ENCODE measurements around the gene TRAK2. TPM values are rescaled to one million over a fixed set of nuclear protein-coding genes. Genes with fewer than 3 reads are reported as not detected.

The TRAK2 gene
- total and polyA plus RNA-seq, 2 donors (not counting 3 experiments of a cell fraction or from before 2014, with no cell fraction given): 9.7 to 35.7 TPM

DNA sequence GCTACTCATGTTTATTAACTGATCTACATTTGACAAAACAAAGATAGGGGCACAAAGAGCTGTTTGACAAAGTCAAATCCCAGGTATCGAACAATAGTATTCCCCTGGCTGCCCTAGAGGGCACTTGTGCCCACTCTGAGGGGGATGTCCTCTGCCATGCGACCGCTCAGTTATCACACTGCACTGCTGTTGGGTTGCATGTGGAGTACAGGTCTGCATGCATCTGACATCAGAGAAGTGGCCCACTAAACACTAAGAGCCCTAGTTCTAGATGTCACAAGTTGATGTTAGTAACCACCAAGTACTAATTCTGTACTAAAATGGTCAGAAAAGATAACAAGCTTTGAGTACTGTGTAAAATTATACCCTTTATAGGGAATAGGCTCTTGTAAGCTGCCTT, 74.0 kb downstream of the TRAK2 start:
- no peak overlapping the region for H2AFZ ChIP-seq (ENCODE audit: low read depth, low read length)
- no peak overlapping the region for H3K27ac ChIP-seq (ENCODE audit: insufficient read depth, low read depth, low read length)
- no peaks in the 10 kb centered on the region for H4K20me1 ChIP-seq (replicated peaks; ENCODE audit: control insufficient read depth, extremely low read depth, insufficient read depth, low read length)
- H3K9me3 ChIP-seq (replicated peaks; ENCODE audit: control insufficient read depth, insufficient read depth, low read length): no peaks in the 10 kb centered on the region
- no peak overlapping the region for H3K4me2 ChIP-seq (ENCODE audit: insufficient read depth, low read length)
- H3K36me3 ChIP-seq (ENCODE audit: control insufficient read depth in 2 of 2, extremely low read depth in 1 of 2, insufficient read depth in 2 of 2, low read length in 2 of 2): peaks cover 4 to 6% of the 10 kb centered on the region in 2 experiments
- intact Hi-C loops (cut with micrococcal nuclease) (no loop called here), dilution Hi-C loops (cut with MboI; ENCODE audit: extremely low pct_ligation_motif_present, low sequenced_read_pairs) (no loop called here)
- H3K4me3 ChIP-seq (replicated peaks in 1 of 3; ENCODE audit: insufficient read depth in 1 of 3, low read depth in 1 of 3, low read length in 3 of 3): no peak overlapping the region
- BruUV-seq (replicated peaks): no TSS peak
- FAIRE-seq: no peak
- CTCF ChIA-PET: interaction anchor here (0.7 to 2.1 kb wide), 3 partner anchors 13 to 74 kb away, joined by 3 to 11 read pairs (median 3); partner anchors contain the start of gene STRADB
- no peaks in the 10 kb centered on the region for H3K4me1 ChIP-seq (ENCODE audit: control insufficient read depth, extremely low read depth, insufficient read depth, low read length)
- no peak for TF ChIP-seq GATA2 (IDR thresholded peaks at IDR 0.05; ENCODE audit: insufficient read depth, insufficient read length, low read depth, low read length)
- TF ChIP-seq POLR2A (IDR thresholded peaks at IDR 0.05; ENCODE audit: low read depth, low read length): no peak
- TF ChIP-seq POLR2AphosphoS5 (IDR thresholded peaks at IDR 0.05; ENCODE audit: insufficient read depth, low read depth, low read length): no peak
- TF ChIP-seq MAX (IDR thresholded peaks at IDR 0.05; ENCODE audit: insufficient read depth, insufficient read length): no peak
- TF ChIP-seq, protein P1, sequence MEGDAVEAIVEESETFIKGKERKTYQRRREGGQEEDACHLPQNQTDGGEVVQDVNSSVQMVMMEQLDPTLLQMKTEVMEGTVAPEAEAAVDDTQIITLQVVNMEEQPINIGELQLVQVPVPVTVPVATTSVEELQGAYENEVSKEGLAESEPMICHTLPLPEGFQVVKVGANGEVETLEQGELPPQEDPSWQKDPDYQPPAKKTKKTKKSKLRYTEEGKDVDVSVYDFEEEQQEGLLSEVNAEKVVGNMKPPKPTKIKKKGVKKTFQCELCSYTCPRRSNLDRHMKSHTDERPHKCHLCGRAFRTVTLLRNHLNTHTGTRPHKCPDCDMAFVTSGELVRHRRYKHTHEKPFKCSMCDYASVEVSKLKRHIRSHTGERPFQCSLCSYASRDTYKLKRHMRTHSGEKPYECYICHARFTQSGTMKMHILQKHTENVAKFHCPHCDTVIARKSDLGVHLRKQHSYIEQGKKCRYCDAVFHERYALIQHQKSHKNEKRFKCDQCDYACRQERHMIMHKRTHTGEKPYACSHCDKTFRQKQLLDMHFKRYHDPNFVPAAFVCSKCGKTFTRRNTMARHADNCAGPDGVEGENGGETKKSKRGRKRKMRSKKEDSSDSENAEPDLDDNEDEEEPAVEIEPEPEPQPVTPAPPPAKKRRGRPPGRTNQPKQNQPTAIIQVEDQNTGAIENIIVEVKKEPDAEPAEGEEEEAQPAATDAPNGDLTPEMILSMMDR (IDR thresholded peaks at IDR 0.05; ENCODE audit: extremely low read depth in 1 of 2, insufficient read depth in 1 of 2, low read depth in 1 of 2, low read length in 2 of 2): no peak
- no peak for TF ChIP-seq FOS (IDR thresholded peaks at IDR 0.05; ENCODE audit: borderline replicate concordance, insufficient read depth, low read length)
- TF ChIP-seq MYC (IDR thresholded peaks at IDR 0.05; ENCODE audit: low read depth, low read length): no peak
- TF ChIP-seq EZH2 (IDR thresholded peaks at IDR 0.05; ENCODE audit: borderline replicate concordance, low read depth, low read length, severe bottlenecking): no peak
- TF ChIP-seq JUN (IDR thresholded peaks at IDR 0.05; ENCODE audit: borderline replicate concordance, insufficient read depth, insufficient read length, low read depth): no peak
- no peaks in the 10 kb centered on the region for H3K27me3 ChIP-seq (ENCODE audit: control insufficient read depth in 2 of 2, insufficient read depth in 2 of 2, low read length in 2 of 2)
- H3K9ac ChIP-seq (replicated peaks; ENCODE audit: extremely low read depth, insufficient read depth, low read length): no peak overlapping the region
- DNase-seq (ENCODE audit: low read depth, low spot score): no peak
- H3K79me2 ChIP-seq (ENCODE audit: control insufficient read depth, insufficient read depth, low read length): no peaks in the 10 kb centered on the region
- no peaks in the 10 kb centered on the region for H3K9me1 ChIP-seq (replicated peaks; ENCODE audit: control insufficient read depth, extremely low read depth, insufficient read depth, low read length)
- POLR2A ChIA-PET: no interaction called here

Data from endothelial cell of umbilical vein (primary cell).